GM23338 (cell line): Measurements from ENCODE around the gene TEX10. TPM values are rescaled to one million over a fixed set of nuclear protein-coding genes. Genes with fewer than 3 reads are reported as not detected.

Experiments used
- polyA plus RNA-seq: library from polyadenylated mRNA; unstranded; fragments of >200 nt; fragmentation: Nextera tagmentation; extraction: Ambion mirVana; gene quantifications from 2 replicates; pipeline ENCODE4 v1.2.1, GENCODE V29; 2016
- total RNA-seq: library from RNA; depleted of rRNA; stranded (reverse); fragments of >200 nt; shearing (Covaris generic); gene quantifications from 2 replicates; pipeline ENCODE4 v1.2.3, GENCODE V29; 2014; rRNA removed

The TEX10 gene
- total and polyA plus RNA-seq, 2 experiments from 2014 or later: 35.0 to 102 TPM

Other genes with a start within 250 kb of the TEX10 start
- gene MSANTD3, start 74.2 kb upstream of the TEX10 start, total RNA-seq: 30.6 and 34.5 TPM in 2 replicates
- gene MSANTD3, start 74.2 kb upstream of the TEX10 start, polyA plus RNA-seq: 19.0 and 19.7 TPM in 2 replicates
- gene TMEFF1, start 120.2 kb upstream of the TEX10 start, total RNA-seq: 75.8 and 85.2 TPM in 2 replicates
- gene TMEFF1, start 120.2 kb upstream of the TEX10 start, polyA plus RNA-seq: 6.6 and 12.8 TPM in 2 replicates
- gene CAVIN4, start 225.1 kb upstream of the TEX10 start, total RNA-seq: 6.0 and 7.9 TPM in 2 replicates
- 2.1 and 3.0 TPM in 2 replicates for gene CAVIN4, start 225.1 kb upstream of the TEX10 start, polyA plus RNA-seq